ACC112 (cell line): ENCODE data around the gene U2AF2.

Source experiments
- H2AFZ ChIP-seq: fragments of 200-600 bp; sonication (generic); one replicate; pipeline ENCODE4 v1.6.0; 2017; ENCODE audit warnings: antibody characterized with exemption, low read length; ENCODE audit not compliant: unreplicated experiment
- H3K27ac ChIP-seq: fragments of 200-600 bp; sonication (generic); 2 replicates; pipeline ENCODE4 v1.5.1; 2014; ENCODE audit warnings: low read depth, mild to moderate bottlenecking, antibody characterized with exemption, low read length, moderate library complexity
- H3K27me3 ChIP-seq: fragments of 200-600 bp; sonication (generic); 2 replicates; pipeline ENCODE4 v1.6.1; 2014; ENCODE audit warnings: mild to moderate bottlenecking, antibody characterized with exemption, low read length, moderate library complexity, mixed read lengths; ENCODE audit not compliant: insufficient read depth
- H3K36me3 ChIP-seq: fragments of 200-600 bp; sonication (generic); 2 replicates; pipeline ENCODE4 v1.6.1; 2016; ENCODE audit warnings: mild to moderate bottlenecking, antibody characterized with exemption, low read length, moderate library complexity, mixed read lengths; ENCODE audit not compliant: insufficient read depth
- H3K4me1 ChIP-seq: fragments of 200-600 bp; sonication (generic); one replicate; pipeline ENCODE4 v1.6.1; 2016; ENCODE audit warnings: low read length, mixed read lengths; ENCODE audit not compliant: insufficient read depth, unreplicated experiment, control insufficient read depth
- H3K4me3 ChIP-seq: fragments of 200-600 bp; sonication (generic); 2 replicates; pipeline ENCODE4 v1.5.1; 2014; ENCODE audit warnings: mild to moderate bottlenecking, low read depth, low read length
- H3K79me2 ChIP-seq: fragments of 200-600 bp; sonication (generic); one replicate; pipeline ENCODE4 v1.6.0; 2016; ENCODE audit warnings: low read length; ENCODE audit not compliant: control insufficient read depth, unreplicated experiment, insufficient read depth

Gene U2AF2

DNA sequence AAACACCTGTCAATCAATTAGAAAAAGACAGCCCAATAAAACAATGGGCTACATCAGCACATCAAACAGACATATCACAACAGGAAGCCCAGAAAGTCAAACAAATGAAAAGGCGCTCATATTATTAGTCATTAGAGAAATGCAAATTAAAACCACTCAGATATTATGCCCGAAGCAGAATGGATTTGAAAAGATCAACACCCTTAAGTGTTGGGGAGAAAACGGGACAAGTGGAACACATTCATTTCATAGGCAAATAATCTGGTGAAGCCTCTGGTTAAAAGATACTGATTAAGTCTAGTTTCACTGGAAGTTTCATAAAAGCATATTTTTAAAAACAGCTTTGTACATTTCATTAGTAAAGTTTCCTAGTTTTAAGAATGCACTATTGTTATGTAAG, 66.0 kb downstream of the U2AF2 start:
- H3K27me3 ChIP-seq: 0 out of 2 replicates have a peak, but pooled peaks cover 2% of the 10 kb centered on the region
- H3K36me3 ChIP-seq: no peaks in the 10 kb centered on the region
- H3K4me3 ChIP-seq: no peak overlapping the region
- no peaks in the 10 kb centered on the region for H3K79me2 ChIP-seq
- H3K27ac ChIP-seq: no peak overlapping the region
- no peak overlapping the region for H2AFZ ChIP-seq
- no peaks in the 10 kb centered on the region for H3K4me1 ChIP-seq

DNA sequence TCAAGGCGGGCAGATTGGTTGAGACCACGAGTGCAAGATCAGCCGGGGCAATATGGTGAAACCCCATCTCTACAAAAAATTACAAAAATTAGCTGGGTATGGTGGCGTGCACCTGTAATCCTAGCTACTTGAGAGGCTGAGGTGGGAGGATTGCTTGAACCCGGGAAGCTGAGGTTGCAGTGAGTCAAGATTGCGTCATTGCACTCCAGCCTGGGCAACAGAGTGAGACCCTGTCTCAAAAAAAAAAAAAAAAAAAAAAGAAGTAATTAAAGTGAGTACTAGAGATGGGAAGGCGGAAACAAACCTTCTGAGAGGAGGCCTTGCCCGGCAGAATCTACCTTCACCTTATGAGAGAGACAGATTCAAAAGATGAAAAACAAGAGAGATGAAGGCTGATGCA, 68.7 kb downstream of the U2AF2 start:
- no peaks in the 10 kb centered on the region for H3K79me2 ChIP-seq
- H2AFZ ChIP-seq: no peak overlapping the region
- no peak overlapping the region for H3K27ac ChIP-seq
- no peaks in the 10 kb centered on the region for H3K4me1 ChIP-seq
- 0 out of 2 replicates have a peak, but pooled peaks cover 2% of the 10 kb centered on the region for H3K27me3 ChIP-seq
- H3K4me3 ChIP-seq: no peak overlapping the region
- H3K36me3 ChIP-seq: no peaks in the 10 kb centered on the region
